GM19240 (cell line): ENCODE measurements around the gene AQP11.

Source experiments
- DNase-seq: peaks from one replicate; pipeline ENCODE4 v3.0.0; 2011; ENCODE audit warnings: low spot score; ENCODE audit not compliant: insufficient read length

Gene AQP11

DNA sequence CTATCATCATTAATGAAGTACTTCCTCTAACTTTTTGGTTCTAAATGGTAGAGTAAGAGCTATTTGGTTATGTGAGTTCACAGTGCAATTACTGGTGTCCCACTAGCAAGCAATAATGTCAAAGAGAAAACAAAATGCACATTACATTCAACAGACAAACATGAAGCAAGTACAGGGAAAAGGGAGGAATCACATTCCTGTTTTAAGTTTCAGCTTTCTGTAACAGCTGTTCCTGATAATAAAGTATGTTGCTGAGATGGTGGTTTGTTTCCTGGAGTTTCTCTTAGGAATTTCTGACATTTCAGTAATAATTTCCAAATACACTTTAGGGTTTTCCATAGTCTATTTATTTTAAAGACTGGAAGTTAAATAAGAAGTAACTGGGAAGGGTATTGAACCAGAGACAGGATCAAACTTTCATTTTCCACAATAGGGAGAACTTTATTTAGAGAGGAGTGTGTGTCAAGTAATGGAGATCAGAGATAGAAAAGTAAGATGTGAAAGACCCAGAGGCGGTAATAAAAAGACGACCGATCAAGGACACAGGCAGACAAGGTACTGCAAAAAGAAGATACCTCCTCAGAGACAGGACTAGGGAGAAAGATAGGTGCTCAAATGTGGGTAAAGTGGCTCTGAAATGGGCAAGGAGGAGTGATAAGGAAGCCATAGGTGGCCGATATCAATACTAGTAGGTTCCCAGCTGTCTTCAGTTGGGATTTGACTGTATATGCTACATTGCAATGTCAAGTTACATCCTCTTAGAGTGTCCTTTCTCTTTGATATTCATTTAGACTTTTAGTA, 68.7 kb downstream of the AQP11 start:
- no peak for DNase-seq
